DMS53 treated with DMSO at 0.1 percent for 48 hours (cell line): ENCODE data around the gene UFD1.

Experiments
- DNase-seq: peaks from one replicate; lab custom pipeline; 2025; ENCODE audit not compliant: unreplicated experiment; lab: John Stamatoyannopoulos, UW

The UFD1 gene

DNA sequence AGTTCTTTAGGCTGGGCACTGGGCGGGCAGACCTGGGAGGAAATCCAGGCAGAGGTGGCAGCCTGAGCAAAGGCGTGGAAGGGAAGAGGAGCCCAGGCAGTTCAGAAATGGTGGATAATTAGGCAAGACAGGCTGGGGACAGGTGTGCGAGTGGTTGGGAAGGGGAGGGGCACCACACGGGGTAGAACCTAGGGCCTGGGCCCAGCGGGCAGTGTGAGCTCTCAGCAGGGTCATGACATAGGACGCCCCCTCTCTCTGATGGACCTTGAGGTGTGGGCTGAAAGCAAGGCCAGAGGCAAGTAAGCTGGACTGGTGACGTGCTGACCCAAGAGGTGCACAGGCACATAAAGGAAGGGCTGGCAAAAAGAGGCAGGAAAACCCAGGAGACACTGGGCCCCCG, 6.8 kb downstream of the UFD1 start:
- DNase-seq, result no peak

DNA sequence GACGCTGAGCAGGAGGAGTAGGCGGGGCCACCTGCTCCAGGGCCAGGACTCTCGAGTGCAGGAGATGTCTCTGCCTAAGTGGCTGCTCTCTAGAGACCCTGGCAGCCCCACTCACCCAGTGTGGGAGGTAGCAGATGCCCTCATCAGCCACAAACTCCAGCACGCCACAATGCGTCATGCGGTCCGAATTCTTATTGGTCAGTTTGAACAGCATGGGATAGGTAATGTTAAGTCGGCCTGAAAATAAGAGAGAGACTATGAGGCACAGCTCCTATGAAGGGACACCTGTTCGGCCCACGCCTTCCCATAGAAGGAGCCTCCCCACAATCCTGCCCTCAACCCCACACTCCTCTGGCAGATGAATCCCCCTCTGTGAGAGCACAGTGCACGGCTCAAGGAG, 7.4 kb downstream of the UFD1 start:
- no peak for DNase-seq

DNA sequence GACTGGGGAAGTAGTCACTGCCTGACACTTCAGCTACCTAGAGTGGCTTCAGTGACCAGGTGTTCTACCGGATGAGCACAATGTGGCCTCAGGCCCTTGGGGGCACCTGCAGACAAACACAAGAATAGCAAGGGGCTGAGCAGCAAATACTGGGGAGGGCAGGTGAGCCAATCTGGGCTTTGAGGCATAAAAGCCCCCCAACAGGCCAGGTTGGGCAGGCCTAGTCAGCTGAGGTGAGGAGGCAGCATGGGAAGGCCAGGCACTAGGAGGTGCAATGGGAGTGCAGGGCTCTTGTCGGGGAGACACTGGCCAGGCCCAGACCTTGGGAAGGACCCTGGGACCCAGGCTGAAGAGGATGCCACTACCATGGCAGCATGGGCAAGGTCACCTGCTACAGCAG, 9.0 kb downstream of the UFD1 start:
- no peak for DNase-seq

DNA sequence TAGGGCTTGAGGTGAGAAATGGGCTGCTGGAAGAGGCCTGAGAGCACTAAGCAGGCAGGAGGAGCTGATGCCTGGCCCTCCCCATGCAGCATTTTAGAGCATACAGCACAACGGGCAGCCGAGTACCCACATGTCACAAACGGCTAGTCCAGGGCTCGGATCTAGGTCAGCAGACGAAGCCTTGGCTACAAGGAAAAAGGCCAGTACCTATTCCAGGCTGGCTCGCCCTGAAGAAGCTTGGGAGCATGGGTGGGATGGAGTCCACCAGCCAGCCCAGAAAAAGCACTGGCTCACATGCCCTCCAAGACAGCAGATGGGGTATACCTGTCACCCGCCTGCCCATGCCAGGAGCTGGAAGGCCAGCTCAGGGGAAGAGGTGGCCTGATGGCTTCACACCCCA, 9.6 kb downstream of the UFD1 start:
- DNase-seq, result no peak

DNA sequence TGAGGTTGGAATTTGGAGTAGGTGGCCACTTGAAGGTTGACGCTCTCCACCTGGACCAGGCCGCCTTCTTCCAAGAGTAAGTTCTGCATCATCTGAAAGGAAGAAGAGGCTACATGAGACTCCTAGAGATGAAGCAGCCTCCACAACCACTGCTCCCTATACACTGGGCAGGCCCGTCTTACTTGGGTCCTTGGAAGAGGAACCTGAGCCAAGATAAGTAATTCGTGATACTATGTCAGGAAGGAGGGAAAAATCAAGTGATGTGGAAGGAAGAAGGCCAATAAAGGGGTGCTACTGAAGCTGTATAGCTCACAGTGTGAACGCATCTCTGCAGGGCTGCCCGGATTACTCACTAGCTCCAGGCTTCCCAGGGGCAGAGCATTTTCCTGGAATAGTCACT, 11.1 kb downstream of the UFD1 start:
- DNase-seq, result no peak

DNA sequence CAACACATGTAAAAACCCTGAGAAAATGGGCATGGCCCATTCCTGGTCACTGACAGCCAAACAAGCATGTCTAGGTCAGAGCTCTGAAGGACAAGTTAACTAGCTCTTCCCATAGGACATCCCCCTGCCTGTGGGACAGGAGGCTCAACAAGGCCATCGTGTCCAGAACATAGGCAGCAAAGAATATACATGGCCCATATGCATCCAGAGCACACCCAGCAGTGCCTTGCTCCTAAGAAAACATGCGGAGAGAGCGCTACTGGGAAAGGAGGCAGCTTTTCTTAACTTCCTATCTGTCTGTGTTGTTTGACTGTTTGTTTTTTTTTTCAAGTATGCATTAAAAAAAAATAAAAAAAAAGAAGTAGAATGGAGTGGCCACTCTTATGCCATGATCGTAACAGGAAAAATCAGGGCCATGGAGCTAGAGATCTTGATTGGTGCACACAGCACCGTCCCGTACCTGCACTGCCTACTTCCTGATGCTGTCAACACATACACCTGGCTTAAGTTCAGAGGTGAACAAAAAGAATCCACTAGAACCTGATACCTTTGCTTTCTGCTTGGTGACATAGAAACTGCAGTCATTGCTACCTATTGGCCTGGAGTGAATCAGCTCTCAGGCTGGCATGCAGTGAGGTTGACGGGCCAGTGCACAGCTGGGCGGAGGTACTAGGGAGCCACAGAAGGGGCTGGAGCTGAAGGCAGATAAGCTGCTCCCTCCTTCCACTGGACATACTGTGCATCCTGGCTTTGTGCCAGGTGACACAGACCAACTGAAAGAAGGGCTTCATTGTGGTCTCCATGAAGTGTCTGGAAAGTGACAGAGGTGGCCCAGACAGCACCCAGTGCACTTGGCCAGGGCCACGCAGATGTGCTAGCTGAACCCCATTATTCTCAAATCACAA, 11.9 kb downstream of the UFD1 start:
- no peak for DNase-seq

DNA sequence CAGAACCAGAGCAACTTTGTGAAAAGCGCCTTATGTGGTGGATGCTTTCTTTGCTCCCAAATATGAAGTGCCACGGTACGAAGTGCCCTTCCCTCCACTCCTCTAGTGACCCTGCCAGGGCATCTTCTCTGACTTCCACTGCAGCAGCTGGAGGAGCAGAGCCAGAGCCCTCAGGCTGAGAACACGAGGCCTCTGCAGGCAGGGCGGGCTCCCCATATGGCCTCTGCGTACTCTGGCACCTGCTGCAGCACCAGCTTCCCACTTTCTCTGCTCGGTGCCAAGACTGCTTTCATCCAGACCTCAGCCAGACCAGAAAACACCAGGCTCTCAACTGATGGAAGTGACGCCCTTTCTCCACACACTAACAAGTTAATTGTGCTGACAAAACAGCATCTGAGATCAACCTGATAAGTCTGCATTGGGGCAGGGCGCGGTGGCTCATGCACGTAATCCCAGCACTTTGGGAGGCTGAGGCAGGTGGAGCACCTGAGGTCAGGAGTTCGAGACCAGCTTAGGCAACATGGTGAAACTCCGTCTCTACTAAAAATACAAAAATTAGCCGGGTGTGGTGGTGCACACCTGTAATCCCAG, 12.8 kb downstream of the UFD1 start:
- no peak for DNase-seq

DNA sequence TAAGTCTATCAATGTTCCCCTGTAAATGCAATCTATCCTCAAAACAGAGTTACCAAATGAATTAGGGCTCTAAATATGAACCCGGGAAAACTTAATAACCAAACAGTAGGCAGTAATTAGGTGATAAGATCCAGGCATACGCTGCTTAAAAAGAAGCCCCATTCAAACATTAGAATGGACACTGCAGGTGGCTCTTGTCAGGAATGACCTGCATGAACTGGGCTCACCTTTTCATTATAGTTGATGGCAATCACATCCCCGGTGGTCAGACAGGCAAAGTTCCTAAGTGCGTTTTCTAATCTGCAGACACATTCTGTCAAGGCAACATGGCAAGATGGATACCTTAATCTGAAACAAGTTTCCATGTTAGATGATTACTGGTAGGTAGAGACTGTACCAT, 14.0 kb downstream of the UFD1 start:
- DNase-seq, result no peak

DNA sequence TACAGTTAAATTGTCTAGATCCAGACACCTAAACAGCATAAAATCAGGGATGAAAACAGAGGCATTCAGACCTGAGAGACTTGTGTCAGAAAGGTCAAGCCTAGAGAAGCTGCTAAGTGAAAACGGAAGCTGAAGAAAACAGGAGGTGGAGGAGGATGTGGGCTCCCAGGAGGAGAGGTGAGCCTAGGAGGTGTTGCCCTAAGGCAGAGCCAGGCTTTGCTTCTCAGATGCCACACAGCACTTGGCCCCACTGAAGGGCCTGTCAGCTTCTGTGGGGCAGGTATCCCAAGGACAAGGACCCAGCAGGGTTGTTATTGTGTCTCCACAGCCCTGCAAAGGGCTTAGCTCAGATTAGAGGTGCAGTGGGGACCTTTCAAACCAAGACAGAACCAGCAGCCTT, 14.4 kb downstream of the UFD1 start:
- DNase-seq, result no peak

DNA sequence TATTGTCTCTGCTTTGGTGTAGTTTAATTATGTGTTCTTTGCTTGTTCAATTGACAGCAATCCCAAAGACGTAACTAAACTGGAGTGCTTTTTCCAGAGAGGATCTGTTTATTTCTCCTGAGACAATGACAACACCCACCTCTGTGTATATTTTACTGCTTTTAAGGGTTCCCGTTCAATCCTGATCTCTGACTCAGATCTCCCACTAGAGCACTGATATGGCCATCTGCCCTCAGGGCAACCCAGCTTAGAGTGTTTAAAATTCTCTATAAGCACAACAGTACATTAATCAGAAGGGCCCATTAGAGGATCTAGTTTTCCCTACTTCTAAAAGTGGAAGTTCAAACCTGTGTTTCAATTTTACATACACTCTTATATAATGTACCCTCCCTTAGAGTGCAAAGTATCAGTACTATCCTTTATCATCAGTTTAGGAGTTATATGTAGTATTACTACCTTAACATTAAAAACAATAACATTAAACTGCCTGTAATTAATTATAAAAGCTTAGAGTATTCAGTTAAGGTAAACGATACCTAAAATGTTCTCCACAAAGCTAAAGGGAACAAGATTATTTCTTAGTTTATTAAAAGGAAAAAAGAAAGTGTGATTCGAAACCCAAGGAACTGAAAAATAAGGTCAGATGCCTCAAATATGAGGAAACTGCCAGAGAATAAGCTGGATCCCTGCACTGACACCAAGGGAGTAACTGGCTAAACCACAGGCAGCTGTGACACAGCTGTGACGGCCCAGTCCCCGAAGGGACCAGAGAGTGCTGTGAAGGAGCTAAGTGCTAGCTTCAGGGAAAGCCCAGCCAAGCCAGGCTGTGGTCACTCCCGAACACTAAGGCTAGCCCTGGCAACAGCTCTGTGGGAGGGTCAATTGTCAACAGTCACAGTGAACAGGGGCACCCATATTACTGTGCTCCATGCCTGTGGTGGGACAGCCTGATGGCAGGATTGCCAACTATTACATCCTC, 15.2 kb downstream of the UFD1 start:
- no peak for DNase-seq

DNA sequence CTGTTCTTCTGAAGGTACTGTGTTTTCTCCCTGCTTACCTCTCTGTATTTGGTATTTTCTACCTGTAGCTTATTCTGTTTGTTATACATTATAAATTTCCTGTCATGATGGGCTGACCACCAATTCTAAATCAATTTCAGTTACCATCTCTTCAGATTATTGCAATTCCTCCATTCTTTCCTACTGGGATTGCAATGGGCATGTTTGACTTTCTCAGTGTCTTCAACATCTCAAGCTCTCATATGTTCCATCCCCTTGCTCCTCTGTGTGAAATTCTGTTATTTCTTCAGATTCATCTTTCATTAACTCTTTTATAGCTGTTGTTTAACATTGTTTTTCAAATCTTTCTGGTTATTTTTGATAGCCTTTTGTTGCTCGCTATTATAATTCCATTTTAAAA, 16.0 kb downstream of the UFD1 start:
- no peak for DNase-seq

DNA sequence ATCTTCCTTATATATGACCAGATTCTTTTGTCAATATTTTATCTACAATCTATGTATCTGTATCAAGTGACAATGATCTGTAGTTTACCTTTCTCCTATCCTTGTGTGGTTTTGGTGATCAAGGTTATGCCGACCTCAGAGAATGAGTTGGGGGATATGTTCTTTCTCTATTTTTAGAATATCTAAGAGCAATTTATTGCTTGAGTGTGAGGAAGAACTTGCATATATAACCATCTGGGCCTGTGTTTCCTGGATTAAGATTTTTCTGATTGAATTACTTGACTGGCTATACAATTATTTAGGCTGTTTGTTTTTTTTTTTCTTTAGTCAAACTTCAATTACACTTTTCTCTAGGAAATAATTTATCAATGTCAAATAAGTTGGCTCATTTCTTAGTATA, 17.5 kb downstream of the UFD1 start:
- DNase-seq, result no peak

DNA sequence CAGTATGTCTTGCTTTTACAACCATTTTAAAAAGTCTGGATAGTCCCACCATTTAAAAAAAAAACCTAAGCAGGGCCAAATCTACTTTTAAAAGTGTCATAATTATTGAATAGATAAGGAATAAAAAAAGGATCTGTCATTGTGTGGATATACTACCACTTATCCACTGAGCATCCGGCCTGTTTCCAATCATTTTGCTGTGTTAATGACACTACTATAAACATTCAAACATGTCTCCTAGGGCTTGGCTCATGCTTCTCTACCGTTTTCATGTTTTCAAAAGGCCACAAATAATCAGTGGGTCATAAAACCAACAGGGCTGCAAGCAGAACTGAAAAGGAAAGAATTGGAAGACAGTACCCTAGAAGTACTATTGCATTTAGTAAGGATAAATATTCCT, 19.0 kb downstream of the UFD1 start:
- no peak for DNase-seq

DNA sequence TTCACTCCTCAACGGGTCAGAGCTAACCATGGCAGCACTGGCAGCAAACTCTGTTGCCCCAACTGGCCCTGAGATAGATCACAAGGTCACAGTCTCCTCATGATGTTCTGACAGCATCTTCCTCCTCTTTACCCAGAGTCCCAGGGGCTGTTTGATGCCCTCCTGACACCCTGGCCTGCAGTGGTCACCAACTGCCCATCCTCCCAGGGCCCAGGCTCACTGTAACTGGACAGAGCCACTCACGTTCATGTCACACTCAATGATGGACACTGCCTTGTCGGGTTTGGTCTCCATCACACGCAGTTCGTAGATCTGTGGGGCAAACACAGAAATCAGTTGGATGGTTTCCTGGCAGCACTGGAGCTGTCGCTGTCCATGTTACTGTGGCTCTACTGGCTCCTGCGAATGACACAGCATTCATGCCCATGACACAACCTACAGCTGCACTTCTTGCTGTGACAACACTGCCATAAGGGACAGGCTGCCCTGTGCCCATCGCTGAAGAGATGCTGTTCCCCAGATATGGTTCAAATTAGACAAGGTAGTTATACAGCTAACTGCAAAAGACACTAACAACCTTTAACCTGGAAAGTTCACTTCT, 21.1 kb downstream of the UFD1 start:
- DNase-seq, result no peak

DNA sequence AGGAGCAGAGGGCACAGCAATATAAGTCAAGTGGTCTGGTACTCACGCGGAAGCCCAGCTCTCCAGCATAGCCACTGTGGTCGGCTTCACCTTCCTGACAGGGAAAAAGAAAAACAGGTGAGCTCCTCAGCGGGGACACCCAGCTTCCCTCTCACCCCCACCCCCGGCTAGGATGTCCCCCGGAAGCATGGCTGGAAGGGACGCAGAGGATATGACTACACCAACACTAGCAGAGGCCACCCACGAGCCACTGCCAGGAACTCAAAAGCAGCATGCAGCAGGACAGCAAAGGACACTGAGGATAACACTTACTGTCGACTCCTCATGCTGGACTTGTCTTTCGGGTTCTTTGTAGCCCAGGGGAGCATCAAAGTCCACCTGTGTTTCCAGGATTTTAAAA, 22.5 kb downstream of the UFD1 start:
- no peak for DNase-seq

DNA sequence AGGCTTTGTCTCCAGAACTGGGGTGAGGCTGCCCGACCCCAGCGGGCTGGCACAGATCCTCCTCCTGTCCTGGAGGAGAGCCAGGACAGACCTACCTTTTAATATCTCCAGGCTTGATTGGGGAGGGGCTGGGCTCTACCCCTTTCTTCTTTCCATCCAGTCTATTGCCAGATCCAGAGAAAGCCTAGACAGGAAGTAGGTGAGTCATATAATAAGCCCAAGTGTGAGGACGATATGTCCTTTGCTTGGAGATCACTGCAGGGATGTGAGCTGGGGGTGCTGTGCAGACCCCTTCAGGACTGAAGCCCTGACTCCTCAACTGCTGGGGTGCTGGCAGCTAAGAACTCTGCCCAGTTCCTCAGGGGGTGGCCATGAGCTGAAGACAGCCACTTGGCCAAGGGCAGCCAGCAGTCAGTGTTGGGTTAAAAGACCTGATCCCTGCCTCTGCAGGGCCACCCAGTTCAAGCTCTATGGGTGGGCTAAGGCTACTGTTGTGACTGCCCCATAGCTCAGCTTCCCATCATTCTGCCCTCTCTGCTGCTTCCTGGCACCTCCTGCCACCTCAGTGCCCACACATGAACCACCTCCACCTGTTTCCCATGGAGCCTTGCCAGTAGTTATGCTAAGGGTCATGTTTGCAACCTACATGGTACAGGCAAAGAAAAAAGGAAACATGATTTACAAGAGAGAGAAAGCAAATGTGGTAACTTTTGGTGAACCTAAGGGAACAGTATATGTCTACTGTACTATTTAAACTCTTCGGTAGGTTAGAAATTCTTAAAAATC, 23.2 kb downstream of the UFD1 start:
- no peak for DNase-seq

DNA sequence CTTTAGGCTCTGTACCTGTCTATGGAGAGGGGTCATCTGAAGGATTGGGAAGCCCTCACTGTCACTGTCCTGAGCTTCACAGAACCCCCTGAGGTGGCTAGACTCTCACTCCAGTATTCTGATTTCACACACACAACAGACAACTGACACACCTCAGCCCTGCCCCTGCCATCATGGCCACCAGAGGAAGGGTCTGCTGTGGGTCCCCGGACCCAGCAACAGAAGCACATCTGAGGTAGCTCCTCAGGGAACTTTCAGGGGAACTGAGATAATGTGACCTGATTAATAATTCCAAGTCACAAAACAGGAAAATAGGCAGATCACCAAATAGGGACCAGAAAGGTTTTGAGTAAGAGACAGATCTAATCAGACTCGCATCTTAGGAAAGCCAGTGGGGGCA, 24.0 kb downstream of the UFD1 start:
- DNase-seq, result no peak

DNA sequence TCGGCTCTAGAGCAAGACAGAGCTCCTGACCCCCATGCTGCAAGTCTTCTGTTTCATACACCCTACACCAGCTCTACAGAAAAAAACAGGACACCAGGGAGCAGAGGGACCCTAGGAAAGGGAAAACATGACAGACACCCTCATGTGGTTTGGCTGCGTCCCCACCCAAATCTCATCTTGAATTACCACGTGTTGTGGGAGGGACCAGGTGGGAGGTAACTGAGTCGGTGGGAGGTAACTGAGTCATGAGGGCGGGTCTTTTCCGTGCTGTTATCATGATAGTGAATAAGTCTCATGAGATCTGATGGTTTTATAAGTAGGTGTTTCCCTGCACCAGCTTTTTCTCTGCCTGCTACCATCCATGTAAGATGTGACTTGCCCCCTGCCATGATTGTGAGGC, 24.8 kb downstream of the UFD1 start:
- DNase-seq, result no peak

DNA sequence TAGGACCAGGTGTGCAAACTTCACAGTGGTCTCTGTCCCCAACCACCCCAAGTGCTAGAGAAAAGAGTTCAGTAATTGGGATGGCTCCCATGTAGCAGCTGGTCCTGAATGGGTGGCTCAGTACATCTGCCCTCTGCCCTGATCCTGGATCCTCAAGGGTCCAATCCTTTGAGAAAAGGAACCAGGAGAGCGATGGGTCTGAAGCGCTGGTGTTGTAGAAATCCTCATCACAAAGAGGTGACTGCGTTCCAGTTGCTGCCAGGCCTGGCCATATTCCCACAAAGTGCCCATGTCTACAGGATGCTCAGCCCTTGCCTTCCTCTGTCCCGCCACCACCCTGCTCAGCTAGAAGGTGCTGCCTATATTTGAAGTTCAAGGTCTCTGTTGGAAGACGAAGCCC, 25.3 kb downstream of the UFD1 start:
- DNase-seq, result no peak

DNA sequence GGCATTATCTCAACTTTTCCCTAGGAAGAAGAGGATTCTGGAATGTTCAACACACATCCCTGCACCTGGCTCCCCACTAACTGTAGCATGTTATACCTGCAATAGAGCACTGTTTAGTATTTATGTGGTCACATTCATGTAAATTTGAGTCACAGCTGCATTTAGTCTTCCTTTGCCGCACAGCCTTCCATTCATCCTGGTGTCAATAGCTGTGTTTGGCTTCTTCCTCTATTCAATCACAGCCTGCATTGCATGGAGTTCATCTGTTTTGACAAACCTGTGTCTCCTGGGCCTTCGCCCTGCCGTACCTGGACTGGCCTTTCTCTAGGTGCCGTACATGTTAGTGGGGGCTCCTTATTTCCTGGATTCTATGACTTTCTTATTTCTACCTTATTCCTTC, 27.4 kb downstream of the UFD1 start:
- DNase-seq, result no peak
